ENCODE measurements around the gene TIMP3.

GRCh38 chr22:32815943-32816342, 14.4 kb downstream of the TIMP3 start:
- TF ChIP-seq CTCF (conservative IDR thresholded peaks at IDR 0.05; ENCODE audit: low read length) (no peak), EZH2phosphoT487 (IDR thresholded peaks at IDR 0.05; ENCODE audit: borderline replicate concordance) (no peak)
